ENCODE results near the gene PRKAA2. TPM values are rescaled to one million over a fixed set of nuclear protein-coding genes. Genes with fewer than 3 reads are reported as not detected.

Gene PRKAA2
- total RNA-seq, 2 experiments from 2014 or later: not detected

- Histone ChIP-seq H2AFZ (ENCODE audit: low read length) (no peak overlapping the region), H3K36me3 (ENCODE audit: insufficient read depth, low read length) (no peaks in the 10 kb centered on the region), H3K27ac (ENCODE audit: low read depth, low read length, poor library complexity, severe bottlenecking) (no peak overlapping the region), H3K4me1 (ENCODE audit: insufficient read depth, low read length, poor library complexity, severe bottlenecking) (no peaks in the 10 kb centered on the region), H4K20me1 (ENCODE audit: insufficient read depth, low read length) (no peaks in the 10 kb centered on the region), H3K4me2 (ENCODE audit: low read length) (no peak overlapping the region), H3K4me3 (ENCODE audit: low read depth, low read length, poor library complexity, severe bottlenecking) (no peak overlapping the region), H3K9me2 (ENCODE audit: insufficient read depth, low read length) (no peaks in the 10 kb centered on the region), H3K79me2 (ENCODE audit: insufficient read depth, low read depth, low read length) (no peaks in the 10 kb centered on the region), H3K9me3 (ENCODE audit: low read length) (no peaks in the 10 kb centered on the region)
- intact Hi-C loops (cut with micrococcal nuclease; ENCODE audit: unreplicated experiment): no loop called here
- BruUV-seq (replicated peaks): no TSS peak
- no peak for DNase-seq (ENCODE audit: low spot score)
- TF ChIP-seq, protein P1, sequence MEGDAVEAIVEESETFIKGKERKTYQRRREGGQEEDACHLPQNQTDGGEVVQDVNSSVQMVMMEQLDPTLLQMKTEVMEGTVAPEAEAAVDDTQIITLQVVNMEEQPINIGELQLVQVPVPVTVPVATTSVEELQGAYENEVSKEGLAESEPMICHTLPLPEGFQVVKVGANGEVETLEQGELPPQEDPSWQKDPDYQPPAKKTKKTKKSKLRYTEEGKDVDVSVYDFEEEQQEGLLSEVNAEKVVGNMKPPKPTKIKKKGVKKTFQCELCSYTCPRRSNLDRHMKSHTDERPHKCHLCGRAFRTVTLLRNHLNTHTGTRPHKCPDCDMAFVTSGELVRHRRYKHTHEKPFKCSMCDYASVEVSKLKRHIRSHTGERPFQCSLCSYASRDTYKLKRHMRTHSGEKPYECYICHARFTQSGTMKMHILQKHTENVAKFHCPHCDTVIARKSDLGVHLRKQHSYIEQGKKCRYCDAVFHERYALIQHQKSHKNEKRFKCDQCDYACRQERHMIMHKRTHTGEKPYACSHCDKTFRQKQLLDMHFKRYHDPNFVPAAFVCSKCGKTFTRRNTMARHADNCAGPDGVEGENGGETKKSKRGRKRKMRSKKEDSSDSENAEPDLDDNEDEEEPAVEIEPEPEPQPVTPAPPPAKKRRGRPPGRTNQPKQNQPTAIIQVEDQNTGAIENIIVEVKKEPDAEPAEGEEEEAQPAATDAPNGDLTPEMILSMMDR (conservative IDR thresholded peaks at IDR 0.05; ENCODE audit: low read length): no peak
- TF ChIP-seq EZH2phosphoT487 (IDR thresholded peaks at IDR 0.05; ENCODE audit: borderline replicate concordance, low read depth, low read length): no peak
- CTCF ChIA-PET (ENCODE audit: unreplicated experiment): no interaction called here
- POLR2A ChIA-PET: interaction anchor here (0.6 to 0.8 kb wide), 2 partner anchors 9 to 1311 kb away, joined by 3 read pairs; no protein-coding TSS in a partner anchor
These were observed 58.6 kb downstream of the PRKAA2 start for GRCh38 chr1:56703747-56704146.

GRCh38 chr1:56707379-56707778 lies 62.3 kb downstream of the PRKAA2 start:
- Histone ChIP-seq H3K36me3 (ENCODE audit: insufficient read depth, low read length) (no peaks in the 10 kb centered on the region), H3K9me3 (ENCODE audit: low read length) (no peaks in the 10 kb centered on the region), H4K20me1 (ENCODE audit: insufficient read depth, low read length) (no peaks in the 10 kb centered on the region), H3K79me2 (ENCODE audit: insufficient read depth, low read depth, low read length) (no peaks in the 10 kb centered on the region), H3K4me1 (ENCODE audit: insufficient read depth, low read length, poor library complexity, severe bottlenecking) (no peaks in the 10 kb centered on the region), H2AFZ (ENCODE audit: low read length) (no peak overlapping the region), H3K4me3 (ENCODE audit: low read depth, low read length, poor library complexity, severe bottlenecking) (no peak overlapping the region), H3K4me2 (ENCODE audit: low read length) (no peak overlapping the region), H3K27ac (ENCODE audit: low read depth, low read length, poor library complexity, severe bottlenecking) (no peak overlapping the region), H3K9me2 (ENCODE audit: insufficient read depth, low read length) (no peaks in the 10 kb centered on the region)
- ChIA-PET POLR2A (no interaction called here), CTCF (ENCODE audit: unreplicated experiment) (no interaction called here)
- BruUV-seq (replicated peaks): no TSS peak
- TF ChIP-seq EZH2phosphoT487 (IDR thresholded peaks at IDR 0.05; ENCODE audit: borderline replicate concordance, low read depth, low read length): no peak
- TF ChIP-seq, protein P1 (conservative IDR thresholded peaks at IDR 0.05; ENCODE audit: low read length): no peak
- intact Hi-C loops (cut with micrococcal nuclease; ENCODE audit: unreplicated experiment): loop anchor here (5.0 kb wide), 1 partner anchor 1330 kb away; no protein-coding TSS in a partner anchor
- DNase-seq (ENCODE audit: low spot score): no peak

GRCh38 chr1:56709269-56709880 lies 64.3 kb downstream of the PRKAA2 start:
- CTCF ChIA-PET (ENCODE audit: unreplicated experiment): no interaction called here

More at GRCh38 chr1:56709269-56709880, 64.3 kb downstream of the PRKAA2 start:
- POLR2A ChIA-PET: no interaction called here
- no peaks in the 10 kb centered on the region for H3K9me2 ChIP-seq (ENCODE audit: insufficient read depth, low read length)
- no peaks in the 10 kb centered on the region for H3K79me2 ChIP-seq (ENCODE audit: insufficient read depth, low read depth, low read length)
- no peak for TF ChIP-seq EZH2phosphoT487 (IDR thresholded peaks at IDR 0.05; ENCODE audit: borderline replicate concordance, low read depth, low read length)
- TF ChIP-seq, protein P1 (conservative IDR thresholded peaks at IDR 0.05; ENCODE audit: low read length): peak; percentile 84
- H3K4me1 ChIP-seq (ENCODE audit: insufficient read depth, low read length, poor library complexity, severe bottlenecking): no peaks in the 10 kb centered on the region
- no peaks in the 10 kb centered on the region for H4K20me1 ChIP-seq (ENCODE audit: insufficient read depth, low read length)
- H3K9me3 ChIP-seq (ENCODE audit: low read length): no peaks in the 10 kb centered on the region
- H3K4me2 ChIP-seq (ENCODE audit: low read length): no peak overlapping the region
- peak; percentile 57 for DNase-seq (ENCODE audit: low spot score)
- no peak overlapping the region for H3K27ac ChIP-seq (ENCODE audit: low read depth, low read length, poor library complexity, severe bottlenecking)
- intact Hi-C loops (cut with micrococcal nuclease; ENCODE audit: unreplicated experiment): loop anchor here (5.0 kb wide), 1 partner anchor 1332 kb away; no protein-coding TSS in a partner anchor
- no peaks in the 10 kb centered on the region for H3K36me3 ChIP-seq (ENCODE audit: insufficient read depth, low read length)
- no TSS peak for BruUV-seq (replicated peaks)
- no peak overlapping the region for H2AFZ ChIP-seq (ENCODE audit: low read length)
- no peak overlapping the region for H3K4me3 ChIP-seq (ENCODE audit: low read depth, low read length, poor library complexity, severe bottlenecking)

Measured in OCI-LY7 (cell line).